GM18511 (cell line): ENCODE results near the gene ZNF383.
A peak's percentile ranks its signal among the peaks of the same experiment; 100 is the strongest.
"Not testable (repeated sequence)": the region's sequence is repeated elsewhere in the genome, so short reads cannot be mapped to it uniquely, and the experiment has no call there.

ENCODE experiments used
- ATAC-seq: cut with Tn5 transposase; IDR thresholded peaks from one replicate; pipeline ENCODE4 v1.9.1; 2021; ENCODE audit warnings: mild to moderate bottlenecking, moderate library complexity; ENCODE audit not compliant: unreplicated experiment

ZNF383 gene

GRCh38 chr19:37217775-37218591, at the start of gene ZNF383:
Gene ZNF383 (plus strand): TSS chr19:37218214. CDS start chr19:37230454, 12,240 bp downstream.
- peak; percentile 95 for ATAC-seq

GRCh38 chr19:37172368-37173366, 45.3 kb upstream of the ZNF383 start, which contains the start of gene ZNF585A:
Gene ZNF585A (minus strand): TSS chr19:37172695. CDS start chr19:37169910, 2,785 bp downstream.
- peak; percentile 100 for ATAC-seq

- not testable (repeated sequence) for ATAC-seq
These were observed 31.9 kb upstream of the ZNF383 start for GRCh38 chr19:37186071-37186470.

GRCh38 chr19:37195248-37195647, 22.8 kb upstream of the ZNF383 start:
- not testable (repeated sequence) for ATAC-seq

GRCh38 chr19:37197115-37197514, 20.9 kb upstream of the ZNF383 start:
- ATAC-seq, result not testable (repeated sequence)

GRCh38 chr19:37197768-37198167, 20.2 kb upstream of the ZNF383 start:
- ATAC-seq, result no peak

- ATAC-seq, result no peak
These were observed 587 bp upstream of the ZNF383 start for GRCh38 chr19:37217480-37217774.

GRCh38 chr19:37218592-37218935, 550 bp downstream of the ZNF383 start:
- no peak for ATAC-seq

GRCh38 chr19:37220383-37220782, 2.4 kb downstream of the ZNF383 start:
- no peak for ATAC-seq

GRCh38 chr19:37221136-37221535, 3.1 kb downstream of the ZNF383 start:
- ATAC-seq, result no peak

- ATAC-seq, result no peak
These were observed 8.2 kb downstream of the ZNF383 start for GRCh38 chr19:37226248-37226647.

GRCh38 chr19:37227996-37228395, 10.0 kb downstream of the ZNF383 start:
- no peak for ATAC-seq

GRCh38 chr19:37243206-37243632, 25.2 kb downstream of the ZNF383 start:
- no peak for ATAC-seq

GRCh38 chr19:37251308-37252229, 33.6 kb downstream of the ZNF383 start:
- peak; percentile 46 for ATAC-seq

GRCh38 chr19:37263028-37263427, 45.0 kb downstream of the ZNF383 start:
- not testable (repeated sequence) for ATAC-seq

- ATAC-seq, result not testable (repeated sequence)
These were observed 49.0 kb downstream of the ZNF383 start for GRCh38 chr19:37267005-37267404.

GRCh38 chr19:37267755-37268154, 49.7 kb downstream of the ZNF383 start:
- not testable (repeated sequence) for ATAC-seq

GRCh38 chr19:37280656-37281055, 62.6 kb downstream of the ZNF383 start:
- not testable (repeated sequence) for ATAC-seq

GRCh38 chr19:37284020-37284419, 66.0 kb downstream of the ZNF383 start:
- ATAC-seq, result not testable (repeated sequence)

- ATAC-seq, result not testable (repeated sequence)
These were observed 71.2 kb downstream of the ZNF383 start for GRCh38 chr19:37289229-37289628.
